ENCODE measurements around the gene AFF3. TPM values are rescaled to one million over a fixed set of nuclear protein-coding genes. Genes with fewer than 3 reads are reported as not detected.
"Not testable (repeated sequence)": the region's sequence is repeated elsewhere in the genome, so short reads cannot be mapped to it uniquely, and the experiment has no call there.

AFF3 gene
- total RNA-seq, 6 experiments from 2014 or later, result 0.80 to 8.2 (median 6.8) TPM

DNA sequence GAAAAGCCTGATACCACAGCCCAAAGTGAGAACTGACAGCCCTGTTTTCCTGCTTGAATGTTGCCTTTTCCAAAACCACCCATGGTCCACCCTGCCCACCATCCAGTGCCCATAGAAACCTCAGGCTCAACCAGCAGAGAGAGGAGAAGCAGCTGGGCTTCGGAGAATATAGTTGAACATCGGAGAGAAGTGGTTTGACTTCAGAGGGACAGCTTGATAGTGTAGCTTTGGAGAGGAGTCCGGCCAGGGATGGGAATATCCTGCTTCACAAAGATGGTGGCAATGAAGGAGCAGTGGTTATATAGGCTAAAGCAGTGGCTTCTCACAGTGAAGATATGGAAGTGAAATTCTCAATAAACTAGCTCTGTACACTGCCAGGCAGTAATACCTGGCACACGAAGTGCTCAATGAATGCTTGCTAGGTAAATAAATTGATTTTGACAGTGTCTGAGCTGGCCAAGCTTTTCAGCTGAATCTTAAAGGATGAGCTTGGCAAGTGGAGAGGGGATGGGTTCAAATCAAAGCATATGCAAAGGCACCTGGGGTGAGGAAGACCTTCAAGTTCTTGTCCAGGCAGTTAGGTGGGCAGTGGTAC, 21.2 kb downstream of the AFF3 start:
- Mint-ChIP-seq H3K4me1 (ENCODE audit: low read depth) (no peaks in the 10 kb centered on the region; the same call in 1 of the 2 replicates), H3K9me3 (peaks cover 14% of the 10 kb centered on the region), H3K4me3 (no peak overlapping the region)

GRCh38 chr2:100119235-100119634, 23.2 kb downstream of the AFF3 start:
- no peak overlapping the region for H3K4me3 Mint-ChIP-seq
- peaks cover 16% of the 10 kb centered on the region for H3K9me3 Mint-ChIP-seq
- no peak for DNase-seq
- H3K27me3 Mint-ChIP-seq (ENCODE audit: insufficient read depth), result peaks cover 8% of the 10 kb centered on the region; the same call in 1 of the 2 replicates
- H3K27ac Mint-ChIP-seq, result no peak overlapping the region
- H3K36me3 Mint-ChIP-seq (ENCODE audit: low read depth), result peaks cover 9% of the 10 kb centered on the region; the same call in 1 of the 2 replicates
- no peak for TF ChIP-seq CTCF (IDR thresholded peaks at IDR 0.05)
- H3K4me1 Mint-ChIP-seq (ENCODE audit: low read depth), result no peaks in the 10 kb centered on the region

More for the DNA sequence above, 21.2 kb downstream of the AFF3 start:
- Mint-ChIP-seq H3K36me3 (ENCODE audit: low read depth) (peaks cover 7% of the 10 kb centered on the region; the same call in 1 of the 2 replicates), H3K27ac (no peak overlapping the region), H3K27me3 (ENCODE audit: insufficient read depth) (peaks cover 5% of the 10 kb centered on the region; the same call in 1 of the 2 replicates)
- no peak for TF ChIP-seq CTCF (IDR thresholded peaks at IDR 0.05)
- DNase-seq, result no peak

DNA sequence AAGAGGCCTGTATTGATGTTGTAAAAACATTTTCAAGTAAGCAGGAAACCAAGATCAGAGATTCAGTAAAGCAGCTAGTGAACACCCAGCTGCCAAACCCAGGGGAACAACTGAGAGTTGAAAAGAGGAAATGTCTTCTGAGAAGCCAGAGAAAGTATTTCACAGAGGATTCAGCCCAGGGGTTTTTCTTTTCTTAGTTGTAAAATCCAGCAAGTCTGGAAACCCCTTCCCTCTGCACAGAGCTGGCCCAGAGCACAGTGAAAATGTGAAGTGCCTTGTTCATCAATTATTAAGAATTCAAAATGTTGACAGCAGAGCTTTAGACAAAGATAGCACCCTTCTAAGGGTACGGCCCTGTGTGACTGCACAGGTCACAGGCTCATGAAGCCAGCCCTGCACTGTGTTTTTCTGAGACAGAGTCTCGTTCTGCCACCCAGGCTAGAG, 28.4 kb downstream of the AFF3 start:
- Mint-ChIP-seq H3K4me1 (ENCODE audit: low read depth) (no peaks in the 10 kb centered on the region), H3K4me3 (no peak overlapping the region), H3K27ac (no peak overlapping the region), H3K9me3 (peaks cover 16% of the 10 kb centered on the region), H3K36me3 (ENCODE audit: low read depth) (peaks cover 9% of the 10 kb centered on the region; the same call in 1 of the 2 replicates), H3K27me3 (ENCODE audit: insufficient read depth) (peaks cover 34% of the 10 kb centered on the region)
- DNase-seq, result no peak
- TF ChIP-seq CTCF (IDR thresholded peaks at IDR 0.05), result no peak

DNA sequence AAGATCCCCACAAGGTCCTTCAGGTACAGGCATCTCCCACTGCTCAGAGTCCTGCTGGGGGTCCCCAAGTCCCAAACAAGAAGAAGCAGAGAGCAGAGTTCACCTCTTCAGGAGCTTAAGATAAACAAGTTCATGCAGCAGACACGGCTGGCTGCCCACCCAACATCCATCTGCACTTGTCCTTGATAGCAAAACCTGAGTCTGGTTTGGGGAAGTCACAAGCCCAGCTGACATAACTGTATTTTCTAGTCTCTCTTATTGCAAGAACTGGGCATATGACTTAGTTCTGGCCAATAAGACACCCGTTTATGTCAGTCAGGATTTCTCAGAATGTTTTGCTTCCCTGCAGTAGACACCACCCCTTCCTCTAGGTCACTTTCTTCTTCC, 31.8 kb downstream of the AFF3 start:
- Mint-ChIP-seq H3K27ac (no peak overlapping the region), H3K27me3 (ENCODE audit: insufficient read depth) (peaks cover 47% of the 10 kb centered on the region), H3K4me3 (no peak overlapping the region), H3K4me1 (ENCODE audit: low read depth) (peaks cover 4% of the 10 kb centered on the region), H3K36me3 (ENCODE audit: low read depth) (no peaks in the 10 kb centered on the region; the same call in 1 of the 2 replicates), H3K9me3 (no peaks in the 10 kb centered on the region)
- no peak for TF ChIP-seq CTCF (IDR thresholded peaks at IDR 0.05)
- no peak for DNase-seq

- Mint-ChIP-seq H3K27me3 (ENCODE audit: insufficient read depth) (peaks cover 49% of the 10 kb centered on the region), H3K27ac (no peak overlapping the region), H3K4me1 (ENCODE audit: low read depth) (peaks cover 8% of the 10 kb centered on the region), H3K36me3 (ENCODE audit: low read depth) (no peaks in the 10 kb centered on the region; the same call in 1 of the 2 replicates), H3K9me3 (no peaks in the 10 kb centered on the region), H3K4me3 (no peak overlapping the region)
- TF ChIP-seq CTCF (IDR thresholded peaks at IDR 0.05), result no peak
- no peak for DNase-seq
These were observed 32.3 kb downstream of the AFF3 start for GRCh38 chr2:100109986-100110613.

DNA sequence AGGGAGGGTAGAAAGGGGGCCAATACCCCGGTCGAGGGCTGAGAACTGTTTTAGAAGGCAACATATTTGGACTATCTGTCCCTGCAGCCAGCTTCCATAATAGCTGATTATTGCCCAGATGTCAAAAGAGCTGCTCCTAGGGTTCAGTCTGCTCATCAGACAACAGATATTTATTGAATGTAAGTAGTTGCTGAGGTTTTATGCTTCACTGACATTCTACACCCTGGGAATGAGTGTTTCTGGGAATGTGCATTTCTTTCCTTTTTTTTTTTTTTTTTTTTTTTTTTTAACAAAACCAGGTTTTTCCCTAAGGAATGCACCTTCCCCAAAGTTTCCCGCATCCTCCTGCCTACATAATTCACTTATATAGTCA, 33.8 kb downstream of the AFF3 start:
- H3K27ac Mint-ChIP-seq; H3K9me3 Mint-ChIP-seq; H3K4me3 Mint-ChIP-seq; H3K36me3 Mint-ChIP-seq (ENCODE audit: low read depth); H3K4me1 Mint-ChIP-seq (ENCODE audit: low read depth); DNase-seq: not testable (repeated sequence)
- H3K27me3 Mint-ChIP-seq (ENCODE audit: insufficient read depth), result peaks cover 43% of the 10 kb centered on the region

Measured in HFFc6 (cell line).